HEK293 (cell line): Measurements from ENCODE around the gene ABCC3.

Experiments
- CTCF ChIA-PET: fragments of 350-600 bp; formaldehyde crosslinking; extraction: SDS; loops from one replicate; lab custom pipeline; 2021; ENCODE audit warnings: antibody characterized with exemption; lab: Yijun Ruan, JAX
- POLR2A ChIA-PET: fragments of 300-600 bp; formaldehyde crosslinking; extraction: SDS; loops from one replicate; lab custom pipeline; 2020; ENCODE audit warnings: antibody characterized with exemption, inconsistent platforms; lab: Yijun Ruan, JAX
- H3K27ac ChIP-seq: fragments of 200-500 bp; sonication (Bioruptor generic); 2 replicates; pipeline ENCODE4 v1.5.1; 2014; ENCODE audit warnings: low read depth, low read length, control low read depth, inconsistent platforms; ENCODE audit errors: extremely low read depth
- H3K36me3 ChIP-seq, 2 experiments: fragments of 200-500 bp in 1 of 2; sonication (Bioruptor generic) in 1 of 2; 1 replicate in 1 of 2; 2 replicates in 1 of 2; pipeline ENCODE4 v1.5.1; 2014 to 2017; ENCODE audit warnings: inconsistent platforms in 2 of 2, low read length in 2 of 2; ENCODE audit not compliant: control insufficient read depth in 2 of 2, insufficient read depth in 1 of 2
- H3K4me1 ChIP-seq: fragments of 200-500 bp; sonication (Bioruptor generic); 2 replicates; pipeline ENCODE4 v1.5.1; 2014; ENCODE audit warnings: mild to moderate bottlenecking, low read length, inconsistent platforms; ENCODE audit not compliant: control insufficient read depth, insufficient read depth
- H3K4me3 ChIP-seq: 2 replicates; pipeline ENCODE4 v1.5.1; 2011; ENCODE audit warnings: low read depth, mild to moderate bottlenecking, control low read depth, low read length, moderate library complexity
- H3K9me3 ChIP-seq: fragments of 200-500 bp; sonication (Bioruptor generic); 2 replicates; pipeline ENCODE4 v1.5.1; 2014; ENCODE audit warnings: low read depth, low read length, inconsistent platforms; ENCODE audit not compliant: control insufficient read depth, insufficient read depth
- GLI4 ChIP-seq: fragments of 450-650 bp; formaldehyde crosslinking; IDR thresholded peaks from 2 replicates; pipeline ENCODE4 v1.5.1; 2016; ENCODE audit warnings: missing biosample characterization, missing genetic modification characterization
- IKZF3 ChIP-seq: fragments of 450-650 bp; IDR thresholded peaks from 2 replicates; pipeline ENCODE4 v1.5.0; 2018; ENCODE audit warnings: missing biosample characterization, mild to moderate bottlenecking, missing genetic modification characterization, moderate library complexity
- KLF1 ChIP-seq: fragments of 450-650 bp; formaldehyde crosslinking; IDR thresholded peaks from 2 replicates; pipeline ENCODE4 v1.5.1; 2016; ENCODE audit warnings: missing biosample characterization, missing genetic modification characterization
- MEIS1 ChIP-seq: sonication (generic); formaldehyde crosslinking; IDR thresholded peaks from 2 replicates; pipeline ENCODE4 v1.8.1; 2022; ENCODE audit warnings: missing genetic modification reagents, mild to moderate bottlenecking, borderline replicate concordance
- OVOL3 ChIP-seq: fragments of 450-650 bp; formaldehyde crosslinking; IDR thresholded peaks from 2 replicates; pipeline ENCODE4 v1.5.1; 2016; ENCODE audit warnings: missing biosample characterization, missing genetic modification characterization
- SP2 ChIP-seq: fragments of 450-650 bp; formaldehyde crosslinking; IDR thresholded peaks from 2 replicates; pipeline ENCODE4 v1.5.1; 2016; ENCODE audit warnings: missing biosample characterization, missing genetic modification characterization
- TRIM28 ChIP-seq: IDR thresholded peaks from 2 replicates; pipeline ENCODE4 v1.6.1; 2011; ENCODE audit warnings: low read length, control low read depth, borderline replicate concordance
- ZBTB20 ChIP-seq: fragments of 450-650 bp; formaldehyde crosslinking; IDR thresholded peaks from 2 replicates; pipeline ENCODE4 v1.5.1; 2016; ENCODE audit warnings: missing biosample characterization, missing genetic modification characterization
- ZFP3 ChIP-seq: fragments of 450-650 bp; formaldehyde crosslinking; IDR thresholded peaks from 2 replicates; pipeline ENCODE4 v1.5.1; 2016; ENCODE audit warnings: low read depth, missing biosample characterization, missing genetic modification characterization
- ZNF16 ChIP-seq: fragments of 450-650 bp; formaldehyde crosslinking; IDR thresholded peaks from 2 replicates; pipeline ENCODE4 v1.5.1; 2016; ENCODE audit warnings: low read depth, missing biosample characterization, missing genetic modification characterization
- ZNF175 ChIP-seq: fragments of 450-650 bp; formaldehyde crosslinking; IDR thresholded peaks from 2 replicates; pipeline ENCODE4 v1.5.1; 2016; ENCODE audit warnings: missing biosample characterization, missing genetic modification characterization
- ZNF2 ChIP-seq: fragments of 450-650 bp; formaldehyde crosslinking; IDR thresholded peaks from 2 replicates; pipeline ENCODE4 v1.5.1; 2016; ENCODE audit warnings: missing biosample characterization, missing genetic modification characterization
- ZNF24 ChIP-seq: fragments of 450-650 bp; formaldehyde crosslinking; IDR thresholded peaks from 2 replicates; pipeline ENCODE4 v1.5.1; 2016; ENCODE audit warnings: missing biosample characterization, missing genetic modification characterization
- ZNF26 ChIP-seq: fragments of 450-650 bp; formaldehyde crosslinking; IDR thresholded peaks from 2 replicates; pipeline ENCODE4 v1.5.1; 2016; ENCODE audit warnings: missing biosample characterization, missing genetic modification characterization
- ZNF350 ChIP-seq: fragments of 450-650 bp; formaldehyde crosslinking; IDR thresholded peaks from 2 replicates; pipeline ENCODE4 v1.5.0; 2017; ENCODE audit warnings: missing biosample characterization, mild to moderate bottlenecking, missing genetic modification characterization
- ZNF513 ChIP-seq: fragments of 450-650 bp; IDR thresholded peaks from 2 replicates; pipeline ENCODE4 v1.5.1; 2018; ENCODE audit warnings: missing biosample characterization, missing genetic modification characterization
- ZNF529 ChIP-seq: fragments of 450-650 bp; formaldehyde crosslinking; IDR thresholded peaks from 2 replicates; pipeline ENCODE4 v1.5.1; 2017; ENCODE audit warnings: missing genetic modification characterization, missing biosample characterization; ENCODE audit not compliant: insufficient replicate concordance
- ZNF561 ChIP-seq: fragments of 450-650 bp; IDR thresholded peaks from 2 replicates; pipeline ENCODE4 v1.5.1; 2018; ENCODE audit warnings: missing biosample characterization, missing genetic modification characterization, borderline replicate concordance
- ZNF571 ChIP-seq: fragments of 450-650 bp; formaldehyde crosslinking; IDR thresholded peaks from 2 replicates; pipeline ENCODE4 v1.5.0; 2017; ENCODE audit warnings: missing biosample characterization, missing genetic modification characterization
- ZNF654 ChIP-seq: fragments of 450-650 bp; formaldehyde crosslinking; IDR thresholded peaks from 2 replicates; pipeline ENCODE4 v1.5.1; 2016; ENCODE audit warnings: low read depth, missing biosample characterization, missing genetic modification characterization
- ZNF677 ChIP-seq: fragments of 450-650 bp; IDR thresholded peaks from 2 replicates; pipeline ENCODE4 v1.5.0; 2018; ENCODE audit warnings: missing biosample characterization, mild to moderate bottlenecking, missing genetic modification characterization, moderate library complexity
- TF ChIP-seq, protein P1 (sequence below): fragments of 450-650 bp; formaldehyde crosslinking; IDR thresholded peaks from 2 replicates; pipeline ENCODE4 v1.5.1; 2016; ENCODE audit warnings: missing biosample characterization, missing genetic modification characterization

The ABCC3 gene

DNA sequence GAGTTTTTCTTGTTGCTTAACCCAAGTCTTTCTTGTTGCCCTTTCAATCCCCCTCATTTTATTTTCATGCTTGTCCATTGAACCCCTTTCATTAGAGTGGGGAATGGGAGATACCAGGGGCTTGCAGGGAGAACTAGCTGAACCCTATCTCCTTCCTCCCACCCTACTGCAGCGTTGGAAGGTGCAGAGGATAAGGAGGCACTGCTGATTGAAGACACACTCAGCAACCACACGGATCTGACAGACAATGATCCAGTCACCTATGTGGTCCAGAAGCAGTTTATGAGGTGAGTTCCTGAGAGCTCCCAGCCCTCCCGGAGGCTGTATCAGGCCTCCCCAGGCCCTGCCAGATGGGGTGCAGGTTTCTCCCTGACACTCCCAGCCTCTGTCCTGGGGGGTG is 40.5 kb downstream of the ABCC3 start:
- H3K9me3 ChIP-seq: no peaks in the 10 kb centered on the region
- no peak overlapping the region for H3K4me3 ChIP-seq
- no peak overlapping the region for H3K27ac ChIP-seq
- CTCF ChIA-PET: interaction anchor here (0.8 to 2.2 kb wide), 4 partner anchors 25 to 125 kb away, joined by 3 to 9 read pairs (median 6); no protein-coding TSS in a partner anchor
- H3K4me1 ChIP-seq: no peaks in the 10 kb centered on the region
- TF ChIP-seq ZNF561 (tag by site-specific recombination) (no peak), SP2 (tag by site-specific recombination) (no peak), ZNF677 (tag by site-specific recombination) (no peak), ZNF26 (no peak), ZNF571 (tag by site-specific recombination) (no peak), OVOL3 (no peak), ZNF16 (tag by site-specific recombination) (no peak), IKZF3 (tag by site-specific recombination) (no peak), ZNF2 (tag by site-specific recombination) (no peak), MEIS1 (CRISPR knock-in tag) (no peak), ZNF513 (tag by site-specific recombination) (no peak), ZFP3 (tag by site-specific recombination) (no peak), ZNF529 (no peak), KLF1 (no peak), TRIM28 (no peak)
- H3K36me3 ChIP-seq: no peaks in the 10 kb centered on the region
- POLR2A ChIA-PET: no interaction called here

DNA sequence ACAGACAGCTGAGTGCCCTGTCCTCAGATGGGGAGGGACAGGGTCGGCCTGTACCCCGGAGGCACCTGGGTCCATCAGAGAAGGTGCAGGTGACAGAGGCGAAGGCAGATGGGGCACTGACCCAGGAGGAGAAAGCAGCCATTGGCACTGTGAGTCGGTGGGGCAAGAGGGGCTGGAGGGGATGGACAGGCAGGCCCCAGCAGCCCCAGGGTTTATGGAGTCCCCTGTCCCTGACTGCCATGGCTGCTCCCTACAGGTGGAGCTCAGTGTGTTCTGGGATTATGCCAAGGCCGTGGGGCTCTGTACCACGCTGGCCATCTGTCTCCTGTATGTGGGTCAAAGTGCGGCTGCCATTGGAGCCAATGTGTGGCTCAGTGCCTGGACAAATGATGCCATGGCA is 40.9 kb downstream of the ABCC3 start:
- no peaks in the 10 kb centered on the region for H3K36me3 ChIP-seq
- H3K9me3 ChIP-seq: no peaks in the 10 kb centered on the region
- ChIA-PET POLR2A (no interaction called here), CTCF (interaction anchor here (0.6 to 2.2 kb wide), 3 partner anchors 17 to 125 kb away, joined by 3 to 9 read pairs (median 4); no protein-coding TSS in a partner anchor)
- no peak for TF ChIP-seq ZNF24 (tag by site-specific recombination)
- no peak for TF ChIP-seq ZNF350 (tag by site-specific recombination)
- TF ChIP-seq ZNF175 (tag by site-specific recombination): no peak
- TF ChIP-seq, protein P1, sequence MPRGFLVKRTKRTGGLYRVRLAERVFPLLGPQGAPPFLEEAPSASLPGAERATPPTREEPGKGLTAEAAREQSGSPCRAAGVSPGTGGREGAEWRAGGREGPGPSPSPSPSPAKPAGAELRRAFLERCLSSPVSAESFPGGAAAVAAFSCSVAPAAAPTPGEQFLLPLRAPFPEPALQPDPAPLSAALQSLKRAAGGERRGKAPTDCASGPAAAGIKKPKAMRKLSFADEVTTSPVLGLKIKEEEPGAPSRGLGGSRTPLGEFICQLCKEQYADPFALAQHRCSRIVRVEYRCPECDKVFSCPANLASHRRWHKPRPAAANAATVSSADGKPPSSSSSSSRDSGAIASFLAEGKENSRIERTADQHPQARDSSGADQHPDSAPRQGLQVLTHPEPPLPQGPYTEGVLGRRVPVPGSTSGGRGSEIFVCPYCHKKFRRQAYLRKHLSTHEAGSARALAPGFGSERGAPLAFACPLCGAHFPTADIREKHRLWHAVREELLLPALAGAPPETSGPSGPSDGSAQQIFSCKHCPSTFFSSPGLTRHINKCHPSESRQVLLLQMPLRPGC (tag by site-specific recombination): no peak
- TF ChIP-seq GLI4 (tag by site-specific recombination): no peak
- TF ChIP-seq ZBTB20 (tag by site-specific recombination): no peak
- TF ChIP-seq ZNF654 (tag by site-specific recombination): no peak
- H3K27ac ChIP-seq: no peak overlapping the region
- no peak overlapping the region for H3K4me3 ChIP-seq
- no peaks in the 10 kb centered on the region for H3K4me1 ChIP-seq
